H1 (cell line): ENCODE results near the gene SNAP47.

Experiments
- CHD2 ChIP-seq: IDR thresholded peaks from 2 replicates; pipeline ENCODE4 v1.6.1; 2012; ENCODE audit warnings: low read length, improper control_type of control experiment
- POLR2A ChIP-seq, 2 experiments: IDR thresholded peaks; 1 replicate in 1 of 2; 2 replicates in 1 of 2; pipeline ENCODE4 v1.6.1; 2011; ENCODE audit warnings: low read depth in 2 of 2, low read length in 2 of 2, mild to moderate bottlenecking in 2 of 2; ENCODE audit errors: control extremely low read depth in 1 of 2

GRCh38 chr1:227775841-227776240 lies 40.6 kb downstream of the SNAP47 start:
- TF ChIP-seq CHD2 (no peak), POLR2A (IDR thresholded peaks at IDR 0.05; ENCODE audit: control extremely low read depth in 1 of 2, low read depth in 2 of 2, low read length in 2 of 2) (no peak)
